Astrocyte of the spinal cord (primary cell): ENCODE data around the gene SHMT2.
"Not testable (repeated sequence)": the region's sequence is repeated elsewhere in the genome, so short reads cannot be mapped to it uniquely, and the experiment has no call there.

ENCODE experiments used
- DNase-seq: peaks from one replicate; pipeline ENCODE4 v3.0.0; 2011; ENCODE audit warnings: low read depth, low spot score
- H3K4me3 ChIP-seq: 2 replicates; pipeline ENCODE4 v1.5.1; 2011; ENCODE audit warnings: low read depth, mild to moderate bottlenecking, low read length, moderate library complexity
- CTCF ChIP-seq: IDR thresholded peaks from 2 replicates; pipeline ENCODE4 v1.5.1; 2012; ENCODE audit warnings: low read depth, mild to moderate bottlenecking, low read length, inconsistent platforms
- in situ Hi-C: cut with HindIII; loops from 2 replicates; pipeline ENCODE4 v1.10.0; 2017; ENCODE audit warnings: low sequenced_read_pairs

The SHMT2 gene

GRCh38 chr12:57270966-57271470 lies 41.5 kb downstream of the SHMT2 start:
- H3K4me3 ChIP-seq: no peak overlapping the region
- TF ChIP-seq CTCF: peak; percentile 8
- DNase-seq: no peak
- in situ Hi-C loops: no loop called here

GRCh38 chr12:57272337-57273151 lies 43.0 kb downstream of the SHMT2 start:
- in situ Hi-C loops: no loop called here
- no peak for TF ChIP-seq CTCF
- DNase-seq: peak; percentile 13
- no peak overlapping the region for H3K4me3 ChIP-seq

- no peak for TF ChIP-seq CTCF
- in situ Hi-C loops: no loop called here
- no peak overlapping the region for H3K4me3 ChIP-seq
- DNase-seq: no peak
Measured at GRCh38 chr12:57273516-57273915, 44.0 kb downstream of the SHMT2 start.

- H3K4me3 ChIP-seq, in situ Hi-C loops, DNase-seq: not testable (repeated sequence)
Measured at GRCh38 chr12:57276233-57276632, 46.7 kb downstream of the SHMT2 start.

- peak; percentile 59 for TF ChIP-seq CTCF
- peak; percentile 21 for DNase-seq
- in situ Hi-C loops: no loop called here
- H3K4me3 ChIP-seq: no peak overlapping the region
Measured at GRCh38 chr12:57276935-57277563, 47.5 kb downstream of the SHMT2 start.

- no peak for TF ChIP-seq CTCF
- DNase-seq: no peak
- in situ Hi-C loops: no loop called here
Measured at GRCh38 chr12:57278465-57279381, 49.2 kb downstream of the SHMT2 start.

More at GRCh38 chr12:57278465-57279381, 49.2 kb downstream of the SHMT2 start:
- H3K4me3 ChIP-seq: no peak overlapping the region
